H1 (cell line): Measurements from ENCODE around the gene SPRR2F. TPM values are rescaled to one million over a fixed set of nuclear protein-coding genes. Genes with fewer than 3 reads are reported as not detected.

Experiments used
- polyA plus RNA-seq, 7 experiments: library from polyadenylated mRNA; depleted of rRNA in 3 of 7; stranded (reverse) in 5 of 7; unstranded in 2 of 7; fragments of >200 nt in 5 of 7; fragments of 200-250 nt in 2 of 7; gene quantifications; 1 replicate in 5 of 7; 2 replicates in 1 of 7; 4 replicates in 1 of 7; pipeline versions ENCODE4 v1.2.1 to v1.2.3, GENCODE V29; 2011 to 2013; ENCODE audit warnings: missing spikeins in 2 of 7, mixed read lengths in 2 of 7
- total RNA-seq: library from RNA; stranded (reverse); fragmentation: NEBNext Ultra II Directional; extraction: Animal tissue kit (Norgen Biotek cat#: 25700); gene quantifications from 2 replicates; pipeline ENCODE4 v1.2.1, GENCODE V29; 2021
- TF ChIP-seq, protein P1 (sequence below): fragments of 300-600 bp; sonication (generic); IDR thresholded peaks from 2 replicates; pipeline ENCODE4 v1.7.1; 2012; ENCODE audit warnings: low read length, moderate library complexity, mild to moderate bottlenecking, inconsistent platforms; ENCODE audit not compliant: insufficient replicate concordance

Gene SPRR2F
- total and polyA plus RNA-seq, 2 of the 8 experiments (the other 6 are each of a cell fraction or from before 2014, with no cell fraction given), result 0.50 to 1.1 TPM

DNA sequence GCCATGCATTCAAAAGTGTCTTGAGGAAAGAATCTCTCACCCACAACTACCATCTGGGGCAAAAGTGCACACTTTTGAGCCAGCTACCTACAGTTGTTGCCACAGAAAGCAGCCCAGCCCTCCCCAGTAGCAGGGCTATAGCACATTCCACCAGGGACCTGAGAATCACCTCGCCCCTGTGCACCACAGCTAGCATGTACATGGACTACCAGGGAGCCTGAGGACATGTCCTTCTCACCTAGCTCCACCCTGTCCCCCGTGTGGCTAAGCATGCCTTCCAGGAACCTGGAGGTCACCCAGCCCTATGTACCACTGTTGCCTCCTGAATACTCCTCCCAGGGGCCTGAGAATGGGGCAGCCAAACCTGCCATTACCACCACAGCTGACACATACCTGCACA is 20.4 kb upstream of the SPRR2F start (continued):
- TF ChIP-seq, protein P1, sequence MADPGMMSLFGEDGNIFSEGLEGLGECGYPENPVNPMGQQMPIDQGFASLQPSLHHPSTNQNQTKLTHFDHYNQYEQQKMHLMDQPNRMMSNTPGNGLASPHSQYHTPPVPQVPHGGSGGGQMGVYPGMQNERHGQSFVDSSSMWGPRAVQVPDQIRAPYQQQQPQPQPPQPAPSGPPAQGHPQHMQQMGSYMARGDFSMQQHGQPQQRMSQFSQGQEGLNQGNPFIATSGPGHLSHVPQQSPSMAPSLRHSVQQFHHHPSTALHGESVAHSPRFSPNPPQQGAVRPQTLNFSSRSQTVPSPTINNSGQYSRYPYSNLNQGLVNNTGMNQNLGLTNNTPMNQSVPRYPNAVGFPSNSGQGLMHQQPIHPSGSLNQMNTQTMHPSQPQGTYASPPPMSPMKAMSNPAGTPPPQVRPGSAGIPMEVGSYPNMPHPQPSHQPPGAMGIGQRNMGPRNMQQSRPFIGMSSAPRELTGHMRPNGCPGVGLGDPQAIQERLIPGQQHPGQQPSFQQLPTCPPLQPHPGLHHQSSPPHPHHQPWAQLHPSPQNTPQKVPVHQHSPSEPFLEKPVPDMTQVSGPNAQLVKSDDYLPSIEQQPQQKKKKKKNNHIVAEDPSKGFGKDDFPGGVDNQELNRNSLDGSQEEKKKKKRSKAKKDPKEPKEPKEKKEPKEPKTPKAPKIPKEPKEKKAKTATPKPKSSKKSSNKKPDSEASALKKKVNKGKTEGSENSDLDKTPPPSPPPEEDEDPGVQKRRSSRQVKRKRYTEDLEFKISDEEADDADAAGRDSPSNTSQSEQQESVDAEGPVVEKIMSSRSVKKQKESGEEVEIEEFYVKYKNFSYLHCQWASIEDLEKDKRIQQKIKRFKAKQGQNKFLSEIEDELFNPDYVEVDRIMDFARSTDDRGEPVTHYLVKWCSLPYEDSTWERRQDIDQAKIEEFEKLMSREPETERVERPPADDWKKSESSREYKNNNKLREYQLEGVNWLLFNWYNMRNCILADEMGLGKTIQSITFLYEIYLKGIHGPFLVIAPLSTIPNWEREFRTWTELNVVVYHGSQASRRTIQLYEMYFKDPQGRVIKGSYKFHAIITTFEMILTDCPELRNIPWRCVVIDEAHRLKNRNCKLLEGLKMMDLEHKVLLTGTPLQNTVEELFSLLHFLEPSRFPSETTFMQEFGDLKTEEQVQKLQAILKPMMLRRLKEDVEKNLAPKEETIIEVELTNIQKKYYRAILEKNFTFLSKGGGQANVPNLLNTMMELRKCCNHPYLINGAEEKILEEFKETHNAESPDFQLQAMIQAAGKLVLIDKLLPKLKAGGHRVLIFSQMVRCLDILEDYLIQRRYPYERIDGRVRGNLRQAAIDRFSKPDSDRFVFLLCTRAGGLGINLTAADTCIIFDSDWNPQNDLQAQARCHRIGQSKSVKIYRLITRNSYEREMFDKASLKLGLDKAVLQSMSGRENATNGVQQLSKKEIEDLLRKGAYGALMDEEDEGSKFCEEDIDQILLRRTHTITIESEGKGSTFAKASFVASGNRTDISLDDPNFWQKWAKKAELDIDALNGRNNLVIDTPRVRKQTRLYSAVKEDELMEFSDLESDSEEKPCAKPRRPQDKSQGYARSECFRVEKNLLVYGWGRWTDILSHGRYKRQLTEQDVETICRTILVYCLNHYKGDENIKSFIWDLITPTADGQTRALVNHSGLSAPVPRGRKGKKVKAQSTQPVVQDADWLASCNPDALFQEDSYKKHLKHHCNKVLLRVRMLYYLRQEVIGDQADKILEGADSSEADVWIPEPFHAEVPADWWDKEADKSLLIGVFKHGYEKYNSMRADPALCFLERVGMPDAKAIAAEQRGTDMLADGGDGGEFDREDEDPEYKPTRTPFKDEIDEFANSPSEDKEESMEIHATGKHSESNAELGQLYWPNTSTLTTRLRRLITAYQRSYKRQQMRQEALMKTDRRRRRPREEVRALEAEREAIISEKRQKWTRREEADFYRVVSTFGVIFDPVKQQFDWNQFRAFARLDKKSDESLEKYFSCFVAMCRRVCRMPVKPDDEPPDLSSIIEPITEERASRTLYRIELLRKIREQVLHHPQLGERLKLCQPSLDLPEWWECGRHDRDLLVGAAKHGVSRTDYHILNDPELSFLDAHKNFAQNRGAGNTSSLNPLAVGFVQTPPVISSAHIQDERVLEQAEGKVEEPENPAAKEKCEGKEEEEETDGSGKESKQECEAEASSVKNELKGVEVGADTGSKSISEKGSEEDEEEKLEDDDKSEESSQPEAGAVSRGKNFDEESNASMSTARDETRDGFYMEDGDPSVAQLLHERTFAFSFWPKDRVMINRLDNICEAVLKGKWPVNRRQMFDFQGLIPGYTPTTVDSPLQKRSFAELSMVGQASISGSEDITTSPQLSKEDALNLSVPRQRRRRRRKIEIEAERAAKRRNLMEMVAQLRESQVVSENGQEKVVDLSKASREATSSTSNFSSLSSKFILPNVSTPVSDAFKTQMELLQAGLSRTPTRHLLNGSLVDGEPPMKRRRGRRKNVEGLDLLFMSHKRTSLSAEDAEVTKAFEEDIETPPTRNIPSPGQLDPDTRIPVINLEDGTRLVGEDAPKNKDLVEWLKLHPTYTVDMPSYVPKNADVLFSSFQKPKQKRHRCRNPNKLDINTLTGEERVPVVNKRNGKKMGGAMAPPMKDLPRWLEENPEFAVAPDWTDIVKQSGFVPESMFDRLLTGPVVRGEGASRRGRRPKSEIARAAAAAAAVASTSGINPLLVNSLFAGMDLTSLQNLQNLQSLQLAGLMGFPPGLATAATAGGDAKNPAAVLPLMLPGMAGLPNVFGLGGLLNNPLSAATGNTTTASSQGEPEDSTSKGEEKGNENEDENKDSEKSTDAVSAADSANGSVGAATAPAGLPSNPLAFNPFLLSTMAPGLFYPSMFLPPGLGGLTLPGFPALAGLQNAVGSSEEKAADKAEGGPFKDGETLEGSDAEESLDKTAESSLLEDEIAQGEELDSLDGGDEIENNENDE, result no peak
- TF ChIP-seq, all 59 proteins: peak for 0
